Tibial artery (tissue), 4 donors: ENCODE data around the gene KLHL29.

Source experiments
- DNase-seq, 2 donors: peaks; one replicate each; pipeline ENCODE4 v3.0.0-alpha.2; 2019
- H3K27ac ChIP-seq, 2 donors: fragments of 200-600 bp; sonication (generic) in 1 of 2; 1 replicate in 1 of 2; 2 replicates in 1 of 2; pipeline ENCODE4 v1.5.1; 2018 to 2019; ENCODE audit warnings: mild to moderate bottlenecking in 1 of 2
- H3K27me3 ChIP-seq, 2 donors: fragments of 200-600 bp; sonication (generic) in 1 of 2; one replicate each; pipeline versions ENCODE4 v1.5.1 to v1.6.0; 2016 to 2019
- H3K36me3 ChIP-seq, 3 donors: fragments of 200-600 bp; sonication (generic) in 2 of 3; one replicate each; pipeline ENCODE4 v1.5.1; 2016 to 2019; ENCODE audit warnings: mild to moderate bottlenecking in 2 of 3
- H3K4me1 ChIP-seq, 4 donors: fragments of 200-600 bp; sonication (generic) in 2 of 4; 1 replicate in 3 of 4; 2 replicates in 1 of 4; pipeline ENCODE4 v1.5.1; 2016 to 2019
- H3K4me3 ChIP-seq, 2 donors: fragments of 200-600 bp; sonication (generic) in 1 of 2; 1 replicate in 1 of 2; 2 replicates in 1 of 2; pipeline ENCODE4 v1.5.1; 2018 to 2019; ENCODE audit warnings: mild to moderate bottlenecking in 2 of 2
- H3K9me3 ChIP-seq, 3 donors: fragments of 200-600 bp; sonication (generic) in 1 of 3; one replicate each; pipeline ENCODE4 v1.5.1; 2016 to 2019
- intact Hi-C: fragments of 100-400 bp; cut with DNase I; formaldehyde crosslinking; loops from one replicate; pipeline ENCODE4 v1.15.0; 2023; ENCODE audit warnings: low total_unique reads
- TF ChIP-seq, protein P1 (sequence below), 2 experiments: fragments of 200-600 bp in 1 of 2; fragments of 450-650 bp in 1 of 2; IDR thresholded peaks; one replicate each; pipeline ENCODE4 v1.5.1; 2017 to 2019; ENCODE audit warnings: antibody characterized with exemption in 2 of 2, mild to moderate bottlenecking in 1 of 2, moderate library complexity in 1 of 2

KLHL29 gene

DNA sequence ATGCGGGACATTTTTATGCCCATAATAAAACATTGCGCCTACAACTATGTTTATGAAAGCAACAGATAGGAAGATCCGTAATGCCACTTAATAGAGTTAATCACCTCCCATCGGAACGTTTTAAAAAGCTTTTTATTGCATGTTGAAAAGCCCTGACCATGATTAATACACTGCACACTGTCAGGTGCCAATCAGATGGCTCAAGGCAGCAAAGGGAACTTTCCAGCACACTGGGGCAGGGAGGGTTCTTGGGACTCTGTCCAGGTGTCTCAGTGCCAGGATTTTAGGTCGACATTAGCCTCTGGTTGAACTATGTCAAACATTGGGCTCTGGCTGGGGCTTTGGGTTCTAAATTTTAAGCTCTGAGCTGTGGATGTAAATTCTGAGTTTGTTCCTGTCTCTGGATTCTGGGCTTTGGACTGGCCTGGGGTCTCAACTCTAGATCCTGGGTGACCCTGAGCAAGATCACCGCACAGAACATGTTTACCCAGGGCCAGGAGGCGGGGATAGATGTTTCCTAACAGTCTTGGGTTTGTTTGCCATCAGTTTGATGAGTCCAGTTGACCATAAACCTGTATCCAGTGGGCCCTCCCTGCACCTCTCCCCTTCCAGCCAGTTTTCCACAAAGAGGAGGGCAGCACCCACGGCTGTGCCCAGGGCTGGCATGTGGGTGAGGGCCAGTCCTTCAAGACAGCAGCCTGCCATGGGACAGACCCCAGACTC lies 279.2 kb downstream of the KLHL29 start:
- TF ChIP-seq, protein P1, sequence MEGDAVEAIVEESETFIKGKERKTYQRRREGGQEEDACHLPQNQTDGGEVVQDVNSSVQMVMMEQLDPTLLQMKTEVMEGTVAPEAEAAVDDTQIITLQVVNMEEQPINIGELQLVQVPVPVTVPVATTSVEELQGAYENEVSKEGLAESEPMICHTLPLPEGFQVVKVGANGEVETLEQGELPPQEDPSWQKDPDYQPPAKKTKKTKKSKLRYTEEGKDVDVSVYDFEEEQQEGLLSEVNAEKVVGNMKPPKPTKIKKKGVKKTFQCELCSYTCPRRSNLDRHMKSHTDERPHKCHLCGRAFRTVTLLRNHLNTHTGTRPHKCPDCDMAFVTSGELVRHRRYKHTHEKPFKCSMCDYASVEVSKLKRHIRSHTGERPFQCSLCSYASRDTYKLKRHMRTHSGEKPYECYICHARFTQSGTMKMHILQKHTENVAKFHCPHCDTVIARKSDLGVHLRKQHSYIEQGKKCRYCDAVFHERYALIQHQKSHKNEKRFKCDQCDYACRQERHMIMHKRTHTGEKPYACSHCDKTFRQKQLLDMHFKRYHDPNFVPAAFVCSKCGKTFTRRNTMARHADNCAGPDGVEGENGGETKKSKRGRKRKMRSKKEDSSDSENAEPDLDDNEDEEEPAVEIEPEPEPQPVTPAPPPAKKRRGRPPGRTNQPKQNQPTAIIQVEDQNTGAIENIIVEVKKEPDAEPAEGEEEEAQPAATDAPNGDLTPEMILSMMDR (IDR thresholded peaks at IDR 0.05): no peak
- no peaks in the 10 kb centered on the region for H3K27me3 ChIP-seq
- intact Hi-C loops: no loop called here
- peaks cover 0 to 6% (median 0%) of the 10 kb centered on the region in 3 donors for H3K36me3 ChIP-seq
- peak in 1 of 2 donors; percentile 78 for DNase-seq
- H3K27ac ChIP-seq: no peak overlapping the region
- peaks cover 0 to 32% (median 24%) of the 10 kb centered on the region in 4 donors for H3K4me1 ChIP-seq
- no peaks in the 10 kb centered on the region for H3K9me3 ChIP-seq
- H3K4me3 ChIP-seq: peak overlapping the region; percentile 40 to 53

DNA sequence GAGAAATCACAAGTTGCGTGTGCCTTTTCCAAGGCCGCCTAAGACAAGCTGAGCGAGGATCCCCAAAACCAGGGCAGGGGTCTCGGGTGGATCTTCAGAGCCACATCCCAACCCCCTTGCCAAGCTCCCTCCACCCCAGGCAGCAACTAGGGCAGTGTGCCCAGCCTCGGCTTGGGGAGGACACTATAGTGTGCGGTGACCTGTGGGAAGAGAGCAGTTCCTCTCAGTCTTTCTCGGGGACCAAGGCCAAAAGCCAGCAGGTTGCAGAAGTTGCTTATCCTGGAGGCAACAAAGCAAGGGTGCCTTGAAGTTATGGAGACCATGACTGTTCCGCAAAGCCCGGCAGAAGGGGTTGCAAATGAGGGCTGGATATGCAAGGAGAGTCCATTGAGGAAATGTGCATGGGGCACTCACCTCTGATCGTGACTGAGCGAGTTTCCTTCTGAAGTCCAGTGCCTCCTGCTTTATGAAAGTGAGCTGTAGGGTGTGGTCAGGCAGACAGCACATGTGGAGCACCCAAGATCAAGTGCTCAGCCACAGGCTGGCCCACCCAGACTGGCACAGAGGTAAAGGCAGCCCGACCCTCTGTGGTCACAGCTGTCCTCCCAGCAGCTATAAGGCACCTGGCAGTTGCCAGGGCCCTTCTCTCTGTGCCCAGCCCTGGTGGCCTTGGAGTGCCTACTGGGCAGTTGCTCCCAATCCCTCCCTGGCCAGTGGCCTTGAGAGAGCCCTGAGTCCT lies 281.4 kb downstream of the KLHL29 start:
- Histone ChIP-seq H3K9me3 (no peaks in the 10 kb centered on the region), H3K4me1 (peaks cover 0 to 52% (median 38%) of the 10 kb centered on the region in 4 donors), H3K36me3 (no peaks in the 10 kb centered on the region), H3K27me3 (no peaks in the 10 kb centered on the region), H3K27ac (no peak overlapping the region), H3K4me3 (no peak overlapping the region)
- no peak for DNase-seq
- intact Hi-C loops: no loop called here
- TF ChIP-seq, protein P1 (IDR thresholded peaks at IDR 0.05): no peak

DNA sequence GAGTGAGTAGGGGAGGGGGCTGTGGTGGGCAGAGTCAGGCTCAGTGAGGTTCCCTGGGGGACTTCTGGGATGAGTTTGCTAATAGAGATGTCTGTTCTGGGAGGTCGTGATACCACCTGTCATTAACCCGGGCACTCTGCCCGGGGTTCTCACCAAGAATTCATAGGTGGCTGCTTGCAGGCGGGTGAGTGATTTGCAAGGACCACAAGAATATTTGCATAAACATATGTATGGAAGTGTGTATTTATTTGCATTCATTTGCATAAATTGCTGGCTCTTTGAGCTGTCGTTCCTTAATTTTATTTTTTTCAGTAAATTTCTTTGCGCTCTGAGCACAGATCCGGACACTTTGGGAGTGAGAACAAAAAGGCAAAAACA lies 282.0 kb downstream of the KLHL29 start:
- Histone ChIP-seq H3K36me3 (no peaks in the 10 kb centered on the region), H3K4me3 (no peak overlapping the region), H3K27ac (no peak overlapping the region), H3K27me3 (no peaks in the 10 kb centered on the region), H3K4me1 (peaks cover 0 to 52% (median 38%) of the 10 kb centered on the region in 4 donors), H3K9me3 (no peaks in the 10 kb centered on the region)
- DNase-seq: no peak
- TF ChIP-seq, protein P1 (IDR thresholded peaks at IDR 0.05): no peak
- intact Hi-C loops: no loop called here

DNA sequence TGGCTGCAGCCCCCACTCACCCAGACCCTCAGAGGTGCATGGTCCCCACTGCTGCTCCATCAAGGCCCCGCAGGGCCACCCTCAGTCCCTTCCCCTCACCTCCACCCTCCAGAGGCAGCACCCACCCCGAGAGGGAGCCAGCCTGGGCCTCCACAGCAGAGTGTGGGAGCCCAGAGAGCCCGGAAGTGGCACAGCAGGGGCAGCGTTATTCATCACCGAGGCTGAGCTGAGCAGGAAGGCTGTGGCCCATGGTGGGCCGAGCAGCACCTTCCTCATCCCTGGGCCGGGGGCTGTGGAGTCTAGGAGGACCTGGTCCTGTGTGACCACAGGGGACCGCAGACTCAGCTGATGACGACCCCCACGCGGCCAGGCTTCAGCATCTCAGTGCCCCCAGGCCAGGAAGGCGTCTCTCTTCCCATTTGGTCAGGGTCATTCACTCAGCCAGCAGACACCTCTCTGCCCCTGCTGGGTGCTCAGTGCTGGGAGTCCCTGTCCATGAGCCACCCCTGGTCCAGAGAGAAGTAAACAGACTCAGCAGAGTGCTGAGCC lies 283.9 kb downstream of the KLHL29 start:
- intact Hi-C loops: no loop called here
- Histone ChIP-seq H3K36me3 (no peaks in the 10 kb centered on the region), H3K4me3 (no peak overlapping the region), H3K9me3 (no peaks in the 10 kb centered on the region), H3K27ac (peak overlapping the region; percentile 58 to 74), H3K4me1 (peaks cover 0 to 40% (median 30%) of the 10 kb centered on the region in 4 donors), H3K27me3 (no peaks in the 10 kb centered on the region)
- TF ChIP-seq, protein P1 (IDR thresholded peaks at IDR 0.05): no peak
- DNase-seq: no peak

DNA sequence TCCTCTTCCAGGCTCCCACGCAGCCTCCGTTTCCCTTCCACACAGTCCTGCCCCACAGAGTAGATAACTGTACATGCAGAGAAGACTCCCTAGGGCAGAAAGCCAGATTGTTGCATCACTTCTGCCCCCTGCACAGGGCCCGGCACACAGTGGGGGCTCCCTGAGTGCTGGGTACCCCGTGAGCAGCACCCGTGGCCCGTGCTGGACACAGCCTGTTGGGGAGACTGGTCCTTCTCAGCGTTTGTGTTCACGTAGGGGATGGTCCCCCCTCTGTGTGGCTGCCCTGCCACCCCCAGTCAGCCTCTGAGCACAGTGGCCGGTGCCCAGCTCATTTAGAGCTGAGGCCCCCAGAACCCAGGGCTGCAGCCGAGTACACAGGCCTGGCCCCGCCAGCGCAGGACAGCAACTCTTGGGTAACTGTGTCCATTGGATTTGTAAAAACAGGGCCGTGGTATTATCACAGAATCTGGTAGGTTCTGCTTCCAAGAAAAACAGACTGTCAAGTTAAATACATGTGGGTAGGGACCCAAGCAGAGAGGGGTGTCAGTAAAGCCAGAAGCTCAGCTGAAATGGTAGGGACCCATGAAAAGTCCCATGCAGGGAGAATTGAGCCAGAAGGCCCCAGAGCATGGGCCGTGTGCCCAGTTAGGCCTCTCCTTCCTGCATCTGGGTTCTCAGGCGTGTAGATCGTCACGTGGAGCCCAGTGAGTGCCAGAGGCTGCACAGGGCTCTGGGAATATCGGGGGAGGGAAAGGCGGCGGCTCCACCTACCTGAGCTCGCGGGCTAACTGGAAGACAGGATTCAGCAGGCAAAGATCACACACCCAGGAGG lies 284.6 kb downstream of the KLHL29 start:
- Histone ChIP-seq H3K4me3 (no peak overlapping the region), H3K4me1 (peaks cover 0 to 32% (median 24%) of the 10 kb centered on the region in 4 donors), H3K9me3 (no peaks in the 10 kb centered on the region), H3K36me3 (no peaks in the 10 kb centered on the region), H3K27me3 (no peaks in the 10 kb centered on the region), H3K27ac (peak overlapping the region; percentile 58 to 74)
- intact Hi-C loops: no loop called here
- peak; percentile 84 to 96 for DNase-seq
- TF ChIP-seq, protein P1 (IDR thresholded peaks at IDR 0.05): no peak
